GM12878 (cell line): ENCODE data around the gene ERC2. TPM values are rescaled to one million over a fixed set of nuclear protein-coding genes. Genes with fewer than 3 reads are reported as not detected.

ENCODE experiments used
- ATAC-seq: fragments of 200-7000 bp; cut with Tn5 transposase; 3 replicates; pipeline ENCODE4 v1.9.1; 2020; ENCODE audit warnings: mild to moderate bottlenecking, moderate library complexity
- BruUV-seq: library from RNA; stranded (reverse); fragments of 400-500 nt; replicated peaks from 2 replicates; lab custom pipeline; 2021; lab: Mats Ljungman, UMichigan
- CTCF ChIA-PET: fragments of 300-600 bp; sonication (Branson Sonifier 250); formaldehyde crosslinking; extraction: SDS; loops from one replicate; lab custom pipeline; 2021; ENCODE audit warnings: inconsistent platforms; lab: Yijun Ruan, JAX
- POLR2A ChIA-PET: fragments of 350-600 bp; formaldehyde crosslinking; extraction: SDS; loops from one replicate; lab custom pipeline; 2021; ENCODE audit warnings: inconsistent platforms; lab: Charles Lee
- RAD21 ChIA-PET: fragments of 300-600 bp; sonication (Branson Sonifier 250); formaldehyde crosslinking; loops from one replicate; lab custom pipeline; 2023; ENCODE audit warnings: antibody characterized with exemption; ENCODE audit not compliant: unreplicated experiment; lab: Charles Lee
- SMC1A ChIA-PET: fragments of 300-600 bp; sonication (Branson Sonifier 250); formaldehyde crosslinking; loops from one replicate; lab custom pipeline; 2023; ENCODE audit not compliant: unreplicated experiment, uncharacterized antibody; lab: Charles Lee
- DNase-seq: peaks from one replicate; pipeline ENCODE4 v3.0.0-alpha.2; 2011; ENCODE audit warnings: low read depth, low spot score
- FAIRE-seq: peaks from 3 replicates; lab custom pipeline; 2011; peaks lifted over from hg19 to GRCh38; lab: Jason Lieb, UNC
- H2AFZ ChIP-seq: 2 replicates; pipeline ENCODE4 v1.6.0; 2011; ENCODE audit warnings: low read depth, low read length, control low read depth; ENCODE audit not compliant: control insufficient read depth
- H3K27ac ChIP-seq: 2 replicates; pipeline ENCODE4 v1.5.1; 2011; ENCODE audit warnings: control low read depth; ENCODE audit not compliant: control insufficient read depth, insufficient read depth
- H3K27me3 ChIP-seq, 2 experiments: replicated peaks in 1 of 2; 2 replicates each; pipeline versions ENCODE4 v1.6.0 to v1.6.1; 2011; ENCODE audit warnings: low read length in 1 of 2; ENCODE audit not compliant: control insufficient read depth in 2 of 2, insufficient read depth in 2 of 2
- H3K36me3 ChIP-seq, 2 experiments: 2 replicates each; pipeline ENCODE4 v1.5.1; 2011; ENCODE audit warnings: low read length in 1 of 2; ENCODE audit not compliant: control insufficient read depth in 2 of 2, insufficient read depth in 2 of 2
- H3K4me1 ChIP-seq: 2 replicates; pipeline ENCODE4 v1.6.1; 2011; ENCODE audit warnings: mild to moderate bottlenecking, low read length, moderate library complexity, mixed read lengths; ENCODE audit not compliant: control insufficient read depth, insufficient read depth
- H3K4me2 ChIP-seq: 2 replicates; pipeline ENCODE4 v1.6.0; 2011; ENCODE audit warnings: control low read depth; ENCODE audit not compliant: control insufficient read depth, insufficient read depth
- H3K4me3 ChIP-seq: fragments of 200-600 bp; sonication (generic); 2 replicates; pipeline ENCODE4 v1.5.1; 2016
- H3K79me2 ChIP-seq: 2 replicates; pipeline ENCODE4 v1.6.0; 2011; ENCODE audit warnings: low read length; ENCODE audit not compliant: control insufficient read depth, insufficient read depth
- H3K9ac ChIP-seq: 2 replicates; pipeline ENCODE4 v1.8.0; 2011; ENCODE audit warnings: low read length, control low read depth, mixed read lengths; ENCODE audit not compliant: control insufficient read depth, insufficient read depth
- H3K9me3 ChIP-seq: replicated peaks from 3 replicates; pipeline ENCODE4 v1.5.1; 2011; ENCODE audit warnings: mild to moderate bottlenecking, low read length; ENCODE audit not compliant: control insufficient read depth, insufficient read depth
- H4K20me1 ChIP-seq: 2 replicates; pipeline ENCODE4 v1.6.0; 2011; ENCODE audit not compliant: control insufficient read depth, insufficient read depth
- ATF3 ChIP-seq: IDR thresholded peaks from 2 replicates; pipeline ENCODE4 v1.6.1; 2011; ENCODE audit warnings: low read depth, mild to moderate bottlenecking, low read length, moderate library complexity, borderline replicate concordance; ENCODE audit errors: extremely low read depth
- BCL3 ChIP-seq: IDR thresholded peaks from 2 replicates; pipeline ENCODE4 v1.6.1; 2011; ENCODE audit warnings: borderline replicate concordance, low read depth, mild to moderate bottlenecking, moderate library complexity, low read length; ENCODE audit not compliant: insufficient read depth, poor library complexity, severe bottlenecking
- BRCA1 ChIP-seq: IDR thresholded peaks from 2 replicates; pipeline ENCODE4 v1.6.1; 2011; ENCODE audit warnings: low read depth, low read length, improper control_type of control experiment
- E2F4 ChIP-seq: IDR thresholded peaks from 2 replicates; pipeline ENCODE4 v1.6.1; 2012; ENCODE audit warnings: low read depth, low read length, improper control_type of control experiment
- HCFC1 ChIP-seq: fragments of 150-350 bp; IDR thresholded peaks from 2 replicates; pipeline ENCODE4 v1.6.1; 2014; ENCODE audit warnings: low read length
- NFYB ChIP-seq: IDR thresholded peaks from 2 replicates; pipeline ENCODE4 v1.6.1; 2011; ENCODE audit warnings: low read depth, mild to moderate bottlenecking, low read length, improper control_type of control experiment, moderate library complexity; ENCODE audit not compliant: insufficient read depth
- RCOR1 ChIP-seq: conservative IDR thresholded peaks from 2 replicates; pipeline ENCODE4 v1.6.1; 2012; ENCODE audit warnings: low read depth, low read length, improper control_type of control experiment
- SUPT20H ChIP-seq: IDR thresholded peaks from 2 replicates; pipeline ENCODE4 v1.6.1; 2011; ENCODE audit warnings: low read depth, mild to moderate bottlenecking, low read length, moderate library complexity, borderline replicate concordance; ENCODE audit not compliant: control insufficient read depth
- ZZZ3 ChIP-seq: IDR thresholded peaks from 2 replicates; pipeline ENCODE4 v1.6.1; 2011; ENCODE audit warnings: low read depth; ENCODE audit not compliant: control insufficient read depth, insufficient read length
- WGBS: methylation state at CpG from one replicate; pipeline ENCODE4 v1.1.6; 2016; ENCODE audit warnings: low lambda C conversion rate; ENCODE audit not compliant: insufficient replicate concordance, insufficient coverage; ENCODE audit errors: missing lambda C conversion rate; 5-methylcytosine and 5-hydroxymethylcytosine counted together
- in situ Hi-C: fragments of 300-500 bp; cut with MboI; formaldehyde crosslinking; loops from 9 replicates; pipeline ENCODE4 v1.14.3; 2018; ENCODE audit warnings: mixed read lengths
- intact Hi-C: fragments of 100-400 bp; cut with micrococcal nuclease; formaldehyde crosslinking; loops from one replicate; pipeline ENCODE4 v1.14.2; 2022; ENCODE audit not compliant: unreplicated experiment
- polyA plus RNA-seq, 11 experiments: library from polyadenylated mRNA; depleted of rRNA in 4 of 11; unstranded in 6 of 11; stranded (reverse) in 5 of 11; fragments of >200 nt; fragmentation: Nextera tagmentation in 4 of 11; fragmentation: Illumina TruSeq in 1 of 11; extraction: Ambion mirVana in 4 of 11; extraction: Trizol in 1 of 11; gene quantifications; 1 replicate in 1 of 11; 2 replicates in 10 of 11; pipeline versions ENCODE4 v1.2.1 to v1.2.3, GENCODE V29; 2011 to 2016; ENCODE audit warnings: inconsistent platforms in 2 of 11, missing spikeins in 2 of 11, low read depth in 1 of 11
- total RNA-seq, 4 experiments: library from RNA; depleted of rRNA in 3 of 4; stranded (reverse); fragments of >200 nt in 3 of 4; fragmentation: Illumina TruSeq in 1 of 4; extraction: Trizol in 1 of 4; gene quantifications; 2 replicates each; pipeline versions ENCODE4 v1.2.1 to v1.2.3, GENCODE V29; 2013 to 2021

Gene ERC2
- total and polyA plus RNA-seq, 10 of the 15 experiments (the other 5 are each of a cell fraction or from before 2014, with no cell fraction given): 0.06 to 1.4 (median 0.12) TPM; not detected in 3

- H3K9ac ChIP-seq: no peak overlapping the region
- RAD21 ChIA-PET: no interaction called here
- POLR2A ChIA-PET: no interaction called here
- H2AFZ ChIP-seq: no peak overlapping the region
- no TSS peak for BruUV-seq
- H3K9me3 ChIP-seq: no peaks in the 10 kb centered on the region
- 63% methylated on average over 10 of the region's 10 CpGs for WGBS
- no peaks in the 10 kb centered on the region for H3K27me3 ChIP-seq
- H3K4me1 ChIP-seq: peaks cover 5% of the 10 kb centered on the region
- no peak overlapping the region for H3K4me3 ChIP-seq
- CTCF ChIA-PET: no interaction called here
- ATAC-seq (no peak), DNase-seq (no peak), FAIRE-seq (no peak)
- SMC1A ChIA-PET: interaction anchor here (1.0 to 2.2 kb wide), 3 partner anchors 10 to 36 kb away, joined by 3 to 6 read pairs (median 3); no protein-coding TSS in a partner anchor
- no peaks in the 10 kb centered on the region for H3K79me2 ChIP-seq
- H4K20me1 ChIP-seq: no peaks in the 10 kb centered on the region
- H3K4me2 ChIP-seq: no peak overlapping the region
- no peaks in the 10 kb centered on the region for H3K36me3 ChIP-seq
- intact Hi-C loops: no loop called here
- in situ Hi-C loops: no loop called here
- no peak overlapping the region for H3K27ac ChIP-seq
- no peak for TF ChIP-seq NFYB
- no peak for TF ChIP-seq BCL3
- no peak for TF ChIP-seq BRCA1
- TF ChIP-seq ATF3: no peak
- no peak for TF ChIP-seq ZZZ3
- no peak for TF ChIP-seq RCOR1
- no peak for TF ChIP-seq E2F4
- TF ChIP-seq HCFC1: no peak
- no peak for TF ChIP-seq SUPT20H
Observed at GRCh38 chr3:55571913-55572312, 896.4 kb downstream of the ERC2 start.
